ENCODE data around the gene RAC3.

- TF ChIP-seq CTCF (IDR thresholded peaks at IDR 0.05) (no peak), EZH2phosphoT487 (IDR thresholded peaks at IDR 0.05) (no peak)
Observed at GRCh38 chr17:82079001-82079677, 47.7 kb downstream of the RAC3 start.
